Lower leg skin (tissue), 4 donors: ENCODE measurements around the gene JMJD1C. TPM values are rescaled to one million over a fixed set of nuclear protein-coding genes. Genes with fewer than 3 reads are reported as not detected.
"Not testable (repeated sequence)": the region's sequence is repeated elsewhere in the genome, so short reads cannot be mapped to it uniquely, and the experiment has no call there.

Experiments
- DNase-seq, 2 donors: peaks; one replicate each; pipeline ENCODE4 v3.0.0-alpha.2; 2019; ENCODE audit warnings: low spot score in 2 of 2
- H3K4me3 ChIP-seq: fragments of 200-600 bp; sonication (generic); 2 replicates; pipeline ENCODE4 v1.5.1; 2017; ENCODE audit warnings: mild to moderate bottlenecking, low read depth; ENCODE audit not compliant: poor library complexity, severe bottlenecking
- CTCF ChIP-seq, 3 donors: fragments of 450-650 bp; IDR thresholded peaks; one replicate each; pipeline ENCODE4 v1.5.1; 2016; ENCODE audit warnings: antibody characterized with exemption in 3 of 3, mild to moderate bottlenecking in 3 of 3, moderate library complexity in 2 of 3
- POLR2A ChIP-seq, 2 donors: fragments of 450-650 bp; IDR thresholded peaks; one replicate each; pipeline ENCODE4 v1.6.1; 2016 to 2017; ENCODE audit warnings: antibody characterized with exemption in 2 of 2, mild to moderate bottlenecking in 1 of 2, moderate library complexity in 1 of 2
- WGBS, 2 donors: methylation state at CpG; one replicate each; pipeline ENCODE4 v1.1.5; 2018; 5-methylcytosine and 5-hydroxymethylcytosine counted together
- intact Hi-C: fragments of 100-400 bp; cut with DNase I; formaldehyde crosslinking; loops from one replicate; pipeline ENCODE4 v1.15.0; 2023; ENCODE audit warnings: low total_unique reads
- total RNA-seq, 4 donors: library from RNA; depleted of rRNA; stranded (reverse); fragments of >200 nt; gene quantifications; one replicate each; pipeline ENCODE4 v1.1.0, GENCODE V29; 2016

Gene JMJD1C
- total RNA-seq, 4 donors from 2014 or later, result 82.0 to 92.5 (median 84.9) TPM

GRCh38 chr10:63496561-63496960 lies 30.8 kb upstream of the JMJD1C start:
- no peak overlapping the region for H3K4me3 ChIP-seq
- DNase-seq, result no peak
- WGBS, 2 donors, result 35 to 44% methylated on average over 1 of the region's 1 CpG
- TF ChIP-seq CTCF (IDR thresholded peaks at IDR 0.05) (no peak), POLR2A (IDR thresholded peaks at IDR 0.05) (no peak)
- intact Hi-C loops, result no loop called here

- WGBS, 2 donors, result 92 to 94% methylated on average over 2 of the region's 2 CpGs
- H3K4me3 ChIP-seq, result no peak overlapping the region
- no peak for TF ChIP-seq CTCF (IDR thresholded peaks at IDR 0.05)
- TF ChIP-seq POLR2A (IDR thresholded peaks at IDR 0.05), result no peak
- intact Hi-C loops, result no loop called here
- no peak for DNase-seq
Observed at GRCh38 chr10:63494951-63495350, 29.2 kb upstream of the JMJD1C start.

- DNase-seq, result no peak
- intact Hi-C loops, result no loop called here
- TF ChIP-seq CTCF (IDR thresholded peaks at IDR 0.05) (no peak), POLR2A (IDR thresholded peaks at IDR 0.05) (no peak)
- H3K4me3 ChIP-seq, result no peak overlapping the region
- 95 to 96% methylated on average over 4 of the region's 4 CpGs for WGBS, 2 donors
Observed at GRCh38 chr10:63493004-63493403, 27.2 kb upstream of the JMJD1C start.

- intact Hi-C loops, DNase-seq, H3K4me3 ChIP-seq: not testable (repeated sequence)
- WGBS, 2 donors, result 49 to 61% methylated on average over 6 of the region's 6 CpGs
Observed at GRCh38 chr10:63492317-63492690, 26.5 kb upstream of the JMJD1C start.

GRCh38 chr10:63491588-63492316 lies 26.0 kb upstream of the JMJD1C start:
- TF ChIP-seq CTCF (IDR thresholded peaks at IDR 0.05) (no peak), POLR2A (IDR thresholded peaks at IDR 0.05) (no peak)
- intact Hi-C loops, result no loop called here
- WGBS, 2 donors, result 48 to 52% methylated on average over 8 of the region's 8 CpGs
- DNase-seq, result peak in 1 of 2 donors; percentile 37
- H3K4me3 ChIP-seq, result no peak overlapping the region

GRCh38 chr10:63489838-63490237 lies 24.1 kb upstream of the JMJD1C start:
- WGBS, 2 donors, result 90 to 100% methylated on average over 3 of the region's 3 CpGs
- intact Hi-C loops, result no loop called here
- no peak for DNase-seq
- H3K4me3 ChIP-seq, result no peak overlapping the region
- no peak for TF ChIP-seq POLR2A (IDR thresholded peaks at IDR 0.05)
- no peak for TF ChIP-seq CTCF (IDR thresholded peaks at IDR 0.05)
